ENCODE data around the gene CALN1. TPM values are rescaled to one million over a fixed set of nuclear protein-coding genes. Genes with fewer than 3 reads are reported as not detected.

The CALN1 gene
- total RNA-seq, 2 donors from 2014 or later: 1.1 to 1.2 TPM

DNA sequence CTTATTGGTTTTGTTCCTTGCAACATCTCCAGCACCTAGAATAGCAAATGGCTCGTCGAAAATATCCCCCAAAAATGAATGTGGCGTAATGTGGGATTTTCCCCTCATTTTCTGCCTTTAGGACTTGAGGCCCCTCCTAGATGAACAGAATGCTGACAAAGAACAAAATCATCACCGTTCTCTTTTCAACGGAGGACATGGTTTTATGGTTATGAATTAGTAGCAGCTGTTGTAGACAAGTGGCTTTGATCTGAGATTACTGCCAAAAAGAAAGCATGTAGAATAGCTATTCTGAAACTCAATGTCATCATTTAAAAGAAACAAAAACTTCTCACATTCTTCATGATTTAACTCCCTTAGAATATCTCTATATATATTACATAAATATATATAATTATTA lies 17.2 kb upstream of the CALN1 start:
- Histone ChIP-seq H3K36me3 (no peaks in the 10 kb centered on the region), H3K9me3 (no peaks in the 10 kb centered on the region), H3K4me3 (no peak overlapping the region), H3K27me3 (replicated peaks; ENCODE audit: insufficient read depth) (no peaks in the 10 kb centered on the region), H3K27ac (no peak overlapping the region), H3K4me1 (replicated peaks) (no peaks in the 10 kb centered on the region)
- DNase-seq (ENCODE audit: low spot score): no peak
- TF ChIP-seq, protein P1, sequence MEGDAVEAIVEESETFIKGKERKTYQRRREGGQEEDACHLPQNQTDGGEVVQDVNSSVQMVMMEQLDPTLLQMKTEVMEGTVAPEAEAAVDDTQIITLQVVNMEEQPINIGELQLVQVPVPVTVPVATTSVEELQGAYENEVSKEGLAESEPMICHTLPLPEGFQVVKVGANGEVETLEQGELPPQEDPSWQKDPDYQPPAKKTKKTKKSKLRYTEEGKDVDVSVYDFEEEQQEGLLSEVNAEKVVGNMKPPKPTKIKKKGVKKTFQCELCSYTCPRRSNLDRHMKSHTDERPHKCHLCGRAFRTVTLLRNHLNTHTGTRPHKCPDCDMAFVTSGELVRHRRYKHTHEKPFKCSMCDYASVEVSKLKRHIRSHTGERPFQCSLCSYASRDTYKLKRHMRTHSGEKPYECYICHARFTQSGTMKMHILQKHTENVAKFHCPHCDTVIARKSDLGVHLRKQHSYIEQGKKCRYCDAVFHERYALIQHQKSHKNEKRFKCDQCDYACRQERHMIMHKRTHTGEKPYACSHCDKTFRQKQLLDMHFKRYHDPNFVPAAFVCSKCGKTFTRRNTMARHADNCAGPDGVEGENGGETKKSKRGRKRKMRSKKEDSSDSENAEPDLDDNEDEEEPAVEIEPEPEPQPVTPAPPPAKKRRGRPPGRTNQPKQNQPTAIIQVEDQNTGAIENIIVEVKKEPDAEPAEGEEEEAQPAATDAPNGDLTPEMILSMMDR (IDR thresholded peaks at IDR 0.05): no peak
- TF ChIP-seq POLR2AphosphoS5 (IDR thresholded peaks at IDR 0.05): no peak
- TF ChIP-seq POLR2A (IDR thresholded peaks at IDR 0.05): no peak
- WGBS: 70% methylated on average over 5 of the region's 5 CpGs
- intact Hi-C loops (cut with DNase I): no loop called here

DNA sequence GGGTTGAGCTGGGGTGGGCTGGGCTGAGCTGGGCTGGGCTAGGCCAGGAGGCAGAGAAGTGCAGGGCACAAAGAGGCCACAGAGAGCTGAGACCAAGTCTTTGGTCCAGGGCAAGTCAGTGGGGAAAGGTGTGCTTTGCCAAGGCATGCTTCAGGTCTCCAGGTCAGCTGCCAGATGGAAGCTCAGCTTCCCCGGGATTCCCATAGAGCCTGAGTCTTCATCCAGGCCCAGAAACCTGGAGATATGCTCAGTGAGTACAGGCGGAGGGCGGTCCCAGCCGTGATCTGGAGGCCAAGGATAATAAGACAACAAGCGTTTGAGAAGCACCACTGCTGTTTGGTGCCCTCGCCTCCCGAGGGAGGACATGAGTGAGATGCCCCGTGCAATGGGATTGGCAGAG lies 4.7 kb upstream of the CALN1 start:
- H3K4me1 ChIP-seq (replicated peaks): no peaks in the 10 kb centered on the region
- H3K9me3 ChIP-seq: no peaks in the 10 kb centered on the region
- no peak overlapping the region for H3K4me3 ChIP-seq
- TF ChIP-seq, protein P1 (IDR thresholded peaks at IDR 0.05): no peak
- no peak for TF ChIP-seq POLR2A (IDR thresholded peaks at IDR 0.05)
- TF ChIP-seq POLR2AphosphoS5 (IDR thresholded peaks at IDR 0.05): no peak
- H3K27me3 ChIP-seq (replicated peaks; ENCODE audit: insufficient read depth): no peaks in the 10 kb centered on the region
- no peak overlapping the region for H3K27ac ChIP-seq
- 87% methylated on average over 8 of the region's 8 CpGs for WGBS
- intact Hi-C loops (cut with DNase I): no loop called here
- H3K36me3 ChIP-seq: no peaks in the 10 kb centered on the region
- no peak for DNase-seq (ENCODE audit: low spot score)

DNA sequence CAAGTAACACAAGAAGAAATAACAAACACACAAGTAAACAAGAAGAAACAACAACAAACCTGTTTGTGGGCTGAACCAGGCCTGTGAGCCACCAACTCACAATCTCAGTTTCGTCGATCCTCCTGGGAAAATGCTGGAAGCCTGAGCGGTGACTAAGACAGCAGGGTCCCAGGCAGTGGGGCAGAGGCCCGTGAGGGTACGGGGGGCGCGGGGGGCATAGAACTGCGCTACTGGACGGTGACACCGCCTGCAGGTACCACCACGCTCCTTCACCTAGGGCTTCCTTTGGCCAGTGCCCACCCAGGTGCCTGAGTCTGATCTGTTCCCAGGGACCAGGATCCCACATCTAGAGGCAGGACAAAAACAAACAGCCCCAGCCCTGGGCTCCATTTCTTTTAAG lies 3.4 kb upstream of the CALN1 start:
- WGBS: 92% methylated on average over 10 of the region's 11 CpGs
- Histone ChIP-seq H3K27ac (no peak overlapping the region), H3K9me3 (no peaks in the 10 kb centered on the region), H3K27me3 (replicated peaks; ENCODE audit: insufficient read depth) (no peaks in the 10 kb centered on the region), H3K36me3 (no peaks in the 10 kb centered on the region), H3K4me3 (no peak overlapping the region), H3K4me1 (replicated peaks) (no peaks in the 10 kb centered on the region)
- intact Hi-C loops (cut with DNase I): no loop called here
- no peak for TF ChIP-seq POLR2A (IDR thresholded peaks at IDR 0.05)
- TF ChIP-seq, protein P1 (IDR thresholded peaks at IDR 0.05): no peak
- DNase-seq (ENCODE audit: low spot score): no peak

DNA sequence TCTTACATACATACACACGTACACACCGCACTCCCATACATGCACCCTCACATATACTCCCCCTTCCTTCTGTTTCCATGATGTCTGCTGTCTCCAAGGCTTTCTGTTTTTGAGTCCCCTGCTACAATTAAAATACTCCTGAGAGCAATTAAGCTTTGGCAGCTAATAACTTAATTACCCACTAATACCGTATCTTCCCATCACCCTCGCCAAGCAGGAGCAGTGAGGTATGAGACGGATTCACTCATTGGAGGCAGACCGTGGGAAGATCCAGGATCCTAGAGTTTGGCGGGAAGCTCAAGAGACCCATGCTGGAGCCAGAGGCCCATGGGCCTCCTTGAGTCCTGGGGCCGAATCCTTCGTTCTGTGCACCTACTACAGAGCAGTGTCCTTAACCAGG lies 1.7 kb upstream of the CALN1 start:
- no peak for DNase-seq (ENCODE audit: low spot score)
- WGBS: 85% methylated on average over 9 of the region's 9 CpGs
- Histone ChIP-seq H3K9me3 (no peaks in the 10 kb centered on the region), H3K27ac (no peak overlapping the region), H3K4me3 (no peak overlapping the region), H3K4me1 (replicated peaks) (no peaks in the 10 kb centered on the region), H3K36me3 (no peaks in the 10 kb centered on the region), H3K27me3 (replicated peaks; ENCODE audit: insufficient read depth) (no peaks in the 10 kb centered on the region)
- TF ChIP-seq POLR2AphosphoS5 (IDR thresholded peaks at IDR 0.05): no peak
- no peak for TF ChIP-seq POLR2A (IDR thresholded peaks at IDR 0.05)
- TF ChIP-seq, protein P1 (IDR thresholded peaks at IDR 0.05): no peak
- intact Hi-C loops (cut with DNase I): no loop called here

DNA sequence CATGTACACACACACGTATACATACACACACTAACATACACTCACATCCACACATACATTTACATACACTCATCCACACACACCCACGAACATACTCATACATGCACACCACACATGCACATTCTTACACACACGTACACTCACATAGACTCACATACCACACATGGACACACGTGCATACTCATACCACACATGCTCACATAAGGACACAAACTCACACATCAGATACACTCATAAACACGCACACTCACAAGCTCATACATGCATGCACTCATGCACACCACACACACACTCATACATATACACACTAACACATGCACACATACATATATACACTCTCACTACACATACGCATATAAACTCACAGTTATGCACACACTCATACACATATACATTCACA lies 1.2 kb upstream of the CALN1 start:
- H3K4me3 ChIP-seq: no peak overlapping the region
- H3K9me3 ChIP-seq: no peaks in the 10 kb centered on the region
- no peaks in the 10 kb centered on the region for H3K27me3 ChIP-seq (replicated peaks; ENCODE audit: insufficient read depth)
- no peaks in the 10 kb centered on the region for H3K4me1 ChIP-seq (replicated peaks)
- TF ChIP-seq POLR2A (IDR thresholded peaks at IDR 0.05): no peak
- intact Hi-C loops (cut with DNase I): no loop called here
- H3K27ac ChIP-seq: no peak overlapping the region
- H3K36me3 ChIP-seq: no peaks in the 10 kb centered on the region
- 97% methylated on average over 6 of the region's 6 CpGs for WGBS
- no peak for DNase-seq (ENCODE audit: low spot score)

All from prostate gland (tissue), 2 donors.